HG03521 (cell line): ENCODE data around the gene MS4A7.

Source experiments
- ATAC-seq: cut with Tn5 transposase; IDR thresholded peaks from one replicate; pipeline ENCODE4 v1.9.1; 2021; ENCODE audit warnings: mild to moderate bottlenecking, moderate library complexity; ENCODE audit not compliant: unreplicated experiment

Gene MS4A7

GRCh38 chr11:60370811-60371298 is 7.5 kb upstream of the MS4A7 start:
- no peak for ATAC-seq

DNA sequence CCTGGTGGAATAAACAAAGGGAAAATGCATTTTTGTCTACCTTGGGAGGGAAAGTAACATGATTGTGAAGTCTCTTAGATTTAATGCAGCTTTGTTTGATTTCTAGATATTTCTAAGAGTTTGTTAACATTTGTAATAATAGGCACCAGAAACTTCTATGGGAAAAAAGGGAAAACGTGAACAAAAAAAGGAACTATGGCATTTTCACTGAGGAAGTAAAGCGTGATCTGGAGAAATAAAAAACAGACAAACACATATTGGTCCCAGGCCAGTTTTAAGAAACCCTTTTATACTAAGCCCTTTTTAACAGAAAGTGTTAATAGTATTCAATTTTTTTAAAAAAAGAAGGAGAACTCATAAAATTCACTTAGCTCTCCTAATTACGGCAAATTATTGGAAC is 6.9 kb upstream of the MS4A7 start:
- no peak for ATAC-seq

- no peak for ATAC-seq
Measured at GRCh38 chr11:60371854-60372253, 6.5 kb upstream of the MS4A7 start.

DNA sequence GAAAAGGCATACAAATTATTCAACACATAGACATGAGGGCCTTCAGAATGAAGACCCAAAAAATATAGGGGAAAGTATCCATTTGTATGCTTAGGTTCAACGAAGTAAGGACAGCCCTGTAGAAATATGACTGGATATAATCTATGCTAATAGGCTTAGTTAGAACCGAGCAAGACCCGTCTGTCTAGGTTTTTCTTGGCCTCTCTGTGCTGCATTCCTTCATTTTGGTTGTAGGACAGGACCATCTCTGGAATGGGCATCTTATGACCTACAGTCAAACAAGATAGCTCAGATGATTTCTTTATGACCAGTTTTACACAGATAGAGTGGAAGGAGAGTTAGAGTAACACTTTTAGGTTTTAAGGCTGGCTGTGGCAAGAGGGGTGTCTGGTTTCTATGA is 5.6 kb upstream of the MS4A7 start:
- no peak for ATAC-seq

DNA sequence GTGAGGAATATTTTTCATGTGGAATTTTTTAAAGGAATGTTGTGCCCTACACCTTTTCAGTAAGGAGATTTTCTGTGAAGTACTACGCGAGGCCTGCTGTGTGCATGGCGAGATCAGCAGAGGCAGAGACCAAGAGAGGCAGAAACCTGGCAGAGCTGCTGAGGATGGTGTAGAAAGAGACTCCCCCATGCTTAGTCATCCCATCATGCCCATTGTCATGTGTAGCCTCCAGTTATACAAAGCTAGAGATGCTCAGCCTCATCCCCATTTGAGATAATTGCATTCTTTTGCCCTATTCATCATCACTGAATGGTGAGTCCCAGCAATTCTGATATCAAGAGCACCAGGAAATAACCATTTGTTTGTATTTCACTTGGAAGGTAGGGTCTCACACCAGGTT is 3.0 kb upstream of the MS4A7 start:
- ATAC-seq: no peak

GRCh38 chr11:60376601-60377000 is 1.7 kb upstream of the MS4A7 start:
- ATAC-seq: no peak

GRCh38 chr11:60377401-60378136 is 763 bp upstream of the MS4A7 start:
- ATAC-seq: no peak

GRCh38 chr11:60389279-60389910 is 11.1 kb downstream of the MS4A7 start:
- ATAC-seq: peak; percentile 85

DNA sequence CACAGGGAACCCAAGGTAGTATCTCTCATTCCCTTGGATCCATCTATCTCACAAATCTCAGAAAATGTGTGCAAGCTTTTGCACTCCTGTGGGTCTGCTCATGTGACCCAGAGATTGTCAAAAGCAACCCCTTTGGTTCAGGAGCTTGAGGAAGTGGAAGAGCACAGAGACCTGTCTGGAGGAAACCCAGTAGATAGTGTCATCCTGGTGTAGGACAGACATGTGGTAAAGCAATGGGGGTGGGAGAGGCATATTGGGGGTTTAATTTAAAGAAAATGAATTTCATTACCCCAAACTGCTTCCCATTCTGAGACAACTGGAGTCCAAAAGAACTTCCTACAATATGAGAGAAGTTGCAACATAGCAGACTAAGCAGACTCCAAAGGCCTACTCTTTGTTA is 12.1 kb downstream of the MS4A7 start:
- ATAC-seq: no peak

DNA sequence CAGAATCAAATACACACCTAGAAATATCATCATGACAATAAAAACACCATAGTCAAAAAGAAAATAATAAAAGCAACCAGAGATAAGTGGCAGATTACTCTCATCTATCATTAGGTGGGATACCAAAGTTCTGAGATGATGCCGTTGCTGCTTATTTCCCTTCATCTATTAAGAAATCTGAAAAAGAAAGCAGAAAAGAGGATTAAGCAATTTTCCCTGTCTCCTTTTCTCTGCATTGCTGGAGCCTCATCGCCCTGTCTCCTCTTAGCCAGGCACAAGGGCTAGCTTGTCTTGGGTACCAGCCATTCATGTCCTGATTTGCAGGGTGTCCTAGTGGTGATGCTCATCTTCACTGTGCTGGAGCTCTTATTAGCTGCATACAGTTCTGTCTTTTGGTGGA is 14.0 kb downstream of the MS4A7 start:
- no peak for ATAC-seq

DNA sequence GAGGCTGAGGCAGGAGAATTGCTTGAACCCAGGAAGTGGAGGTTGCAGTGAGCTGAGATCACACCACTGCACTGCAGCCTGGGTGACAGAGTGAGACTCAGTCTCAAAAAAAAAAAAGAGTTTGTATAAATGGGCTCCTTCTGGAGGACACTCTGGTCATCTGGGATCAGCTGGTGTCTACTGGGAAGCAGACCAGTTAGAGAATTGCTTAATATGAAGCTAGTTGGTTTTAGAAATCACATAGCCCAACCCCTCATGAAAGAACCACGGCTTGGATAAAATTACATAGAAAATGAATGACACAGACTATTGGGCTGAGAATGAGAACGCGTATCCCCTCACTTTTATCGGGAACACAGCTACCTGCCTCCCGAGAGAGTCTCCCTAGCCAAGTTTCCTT is 14.7 kb downstream of the MS4A7 start:
- no peak for ATAC-seq

GRCh38 chr11:60394666-60395380 is 16.5 kb downstream of the MS4A7 start:
- ATAC-seq: no peak

DNA sequence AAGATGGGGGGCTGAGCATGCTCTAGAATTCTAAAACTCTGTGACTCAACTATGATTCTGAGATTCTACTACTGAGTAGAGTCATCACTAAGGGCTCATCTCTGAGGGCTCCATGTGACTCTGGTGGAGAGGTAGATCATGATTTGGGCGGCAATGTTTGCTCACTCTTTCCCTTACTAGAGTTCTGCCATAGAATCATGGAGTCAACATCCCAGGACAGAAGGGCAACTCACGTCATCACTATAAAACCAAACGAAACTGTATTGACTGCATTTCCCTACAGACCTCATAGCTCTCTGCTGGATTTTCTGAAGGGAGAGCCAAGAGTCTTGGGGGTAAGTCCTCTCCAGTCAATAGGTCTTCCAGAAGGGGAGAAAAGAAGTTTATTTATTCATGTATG is 18.1 kb downstream of the MS4A7 start, which contains the start of gene MS4A14:
Gene MS4A14 (plus strand): TSS at position 78 of the 400 bp plus-strand sequence. CDS start 120 bp downstream, at position 198.
- ATAC-seq: no peak

DNA sequence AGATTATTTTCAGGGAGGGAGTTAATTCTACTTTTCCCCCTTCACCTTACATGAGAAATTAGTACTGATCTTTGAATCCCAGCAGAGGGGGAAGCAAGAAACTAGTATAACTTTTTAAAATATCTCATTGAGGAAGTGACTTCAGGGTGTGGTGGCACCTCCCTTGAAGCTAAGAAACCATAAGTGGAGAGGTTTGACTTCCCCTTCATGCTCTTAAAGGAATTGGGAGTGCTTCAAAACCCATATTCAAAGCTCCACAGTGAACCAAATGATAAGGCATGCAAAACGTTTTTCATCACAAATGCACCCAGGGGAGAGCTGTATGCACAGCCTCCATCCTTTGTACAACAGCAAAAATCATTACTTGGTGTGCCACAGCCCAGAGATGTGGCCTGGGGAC is 18.5 kb downstream of the MS4A7 start:
- peak; percentile 50 for ATAC-seq

DNA sequence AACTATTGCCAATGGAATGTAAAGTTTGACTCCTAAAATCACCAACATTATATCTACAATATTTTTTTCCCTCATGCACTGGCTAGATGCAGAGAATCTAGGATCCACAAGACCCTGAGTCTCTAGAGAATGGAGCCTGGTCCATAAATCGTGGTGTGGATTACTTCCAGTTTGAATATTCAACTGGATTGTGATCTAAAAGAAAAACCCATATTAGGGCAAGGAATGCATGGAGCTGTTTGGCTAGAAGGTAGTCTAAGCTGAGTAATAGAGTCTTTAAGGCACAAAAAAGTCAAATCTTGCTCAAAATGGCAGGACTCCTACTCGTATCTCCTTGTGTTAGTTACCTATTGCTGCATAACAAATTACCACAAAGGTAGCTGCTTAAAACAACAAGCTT is 41.7 kb downstream of the MS4A7 start:
- ATAC-seq: no peak

GRCh38 chr11:60422609-60423008 is 44.3 kb downstream of the MS4A7 start:
- no peak for ATAC-seq

GRCh38 chr11:60428517-60428916 is 50.2 kb downstream of the MS4A7 start:
- ATAC-seq: no peak

DNA sequence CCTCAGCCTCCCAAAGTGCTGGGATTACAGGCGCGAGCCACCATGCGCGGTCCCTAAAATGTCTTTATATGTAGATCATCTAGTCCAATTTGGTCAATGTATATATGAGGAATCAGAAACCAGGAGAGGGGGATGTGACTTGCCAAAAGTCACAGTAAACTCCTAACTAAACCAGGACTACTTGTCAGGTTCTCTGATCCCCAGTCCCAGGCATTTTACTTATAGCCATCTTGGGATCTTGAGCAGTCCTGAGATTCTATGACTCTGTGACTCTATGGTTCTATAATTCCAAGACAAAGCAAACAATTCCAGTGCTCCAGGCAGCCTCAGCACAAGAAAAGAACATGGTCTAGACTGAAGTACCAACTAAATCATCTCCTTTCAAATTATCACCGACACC is 50.9 kb downstream of the MS4A7 start, which contains the start of gene MS4A5:
Gene MS4A5 (plus strand): TSS at position 301 of the 400 bp plus-strand sequence. CDS start 103 bp downstream, outside the sequence.
- no peak for ATAC-seq

DNA sequence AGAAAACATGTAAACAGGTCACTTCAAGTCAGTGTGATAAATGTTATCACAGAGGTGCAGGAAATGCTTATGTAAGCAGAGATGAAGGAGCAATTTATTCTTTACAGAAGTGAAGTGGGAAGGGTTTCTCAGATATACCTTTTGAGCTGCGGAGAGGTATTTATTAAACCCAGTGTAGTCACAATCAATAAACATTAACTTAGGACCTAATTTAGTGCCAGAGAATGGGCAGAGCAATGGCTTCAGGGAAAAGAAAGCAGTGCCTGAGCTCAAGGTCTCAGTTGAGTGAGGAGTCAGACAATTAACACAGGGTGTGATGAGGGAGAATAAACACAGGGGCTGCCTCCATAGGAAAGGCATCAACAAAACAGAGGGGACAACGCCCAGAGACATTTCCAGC is 52.9 kb downstream of the MS4A7 start:
- no peak for ATAC-seq

DNA sequence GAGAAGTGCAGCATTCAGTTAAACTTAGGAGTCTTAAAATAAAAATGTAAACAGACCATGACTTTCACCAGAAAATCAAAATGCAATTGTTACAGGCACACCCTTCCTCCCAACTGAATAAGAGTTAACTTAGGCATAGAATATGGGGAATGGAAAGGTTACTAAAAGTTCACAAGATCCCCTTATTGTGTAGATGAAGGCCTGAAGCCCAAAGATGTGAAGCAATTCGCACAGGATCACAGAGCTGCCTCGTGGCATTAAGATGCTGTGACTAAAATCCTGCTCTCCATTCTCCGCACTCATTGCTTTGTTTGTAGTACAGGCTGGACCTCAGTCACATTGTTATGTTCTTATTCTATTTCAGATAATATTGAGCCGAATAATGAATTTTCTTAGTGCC is 55.1 kb downstream of the MS4A7 start:
- ATAC-seq: no peak
